Thyroid gland (tissue), 4 donors: ENCODE results near the gene FITM1. TPM values are rescaled to one million over a fixed set of nuclear protein-coding genes. Genes with fewer than 3 reads are reported as not detected.

ENCODE experiments used
- DNase-seq, 2 donors: peaks; one replicate each; pipeline ENCODE4 v3.0.0-alpha.2; 2019
- H3K27ac ChIP-seq, 3 donors: fragments of 200-600 bp; sonication (generic); 1 replicate in 2 of 3; 2 replicates in 1 of 3; pipeline ENCODE4 v1.5.1; 2016 to 2019; ENCODE audit warnings: mild to moderate bottlenecking in 1 of 3, moderate library complexity in 1 of 3
- H3K27me3 ChIP-seq: fragments of 200-600 bp; sonication (generic); one replicate; pipeline ENCODE4 v1.5.1; 2019
- H3K36me3 ChIP-seq, 2 donors: fragments of 200-600 bp; sonication (generic); one replicate each; pipeline ENCODE4 v1.5.1; 2016 to 2019
- H3K4me1 ChIP-seq, 2 donors: fragments of 200-600 bp; sonication (generic); one replicate each; pipeline ENCODE4 v1.5.1; 2017 to 2019
- H3K4me3 ChIP-seq, 3 donors: fragments of 200-600 bp; sonication (generic); replicated peaks in 1 of 3; 1 replicate in 2 of 3; 2 replicates in 1 of 3; pipeline ENCODE4 v1.5.1; 2016; ENCODE audit warnings: mild to moderate bottlenecking in 1 of 3
- H3K9me3 ChIP-seq: fragments of 200-600 bp; sonication (generic); one replicate; pipeline ENCODE4 v1.5.1; 2017
- POLR2A ChIP-seq, 2 donors: fragments of 450-650 bp; IDR thresholded peaks; one replicate each; pipeline ENCODE4 v1.6.1; 2017; ENCODE audit warnings: antibody characterized with exemption in 2 of 2, mild to moderate bottlenecking in 2 of 2, moderate library complexity in 1 of 2
- WGBS, 2 donors: methylation state at CpG; one replicate each; pipeline ENCODE4 v1.1.5; 2017; 5-methylcytosine and 5-hydroxymethylcytosine counted together
- intact Hi-C: fragments of 100-400 bp; cut with DNase I; formaldehyde crosslinking; loops from one replicate; pipeline ENCODE4 v1.15.1; 2023
- total RNA-seq, 4 donors: library from RNA; depleted of rRNA; stranded (reverse); fragments of >200 nt; gene quantifications; one replicate each; pipeline ENCODE4 v1.2.3, GENCODE V29; 2016
- TF ChIP-seq, protein P1 (sequence below), 6 experiments: fragments of 200-600 bp in 3 of 6; fragments of 450-650 bp in 3 of 6; sonication (generic) in 3 of 6; IDR thresholded peaks; one replicate each; pipeline ENCODE4 v1.5.1; 2016 to 2019; ENCODE audit warnings: antibody characterized with exemption in 6 of 6, mild to moderate bottlenecking in 2 of 6, inconsistent platforms in 1 of 6, moderate library complexity in 1 of 6

Gene FITM1
- total RNA-seq, 4 donors from 2014 or later: 0.63 to 3.5 (median 2.7) TPM; not detected in 1

DNA sequence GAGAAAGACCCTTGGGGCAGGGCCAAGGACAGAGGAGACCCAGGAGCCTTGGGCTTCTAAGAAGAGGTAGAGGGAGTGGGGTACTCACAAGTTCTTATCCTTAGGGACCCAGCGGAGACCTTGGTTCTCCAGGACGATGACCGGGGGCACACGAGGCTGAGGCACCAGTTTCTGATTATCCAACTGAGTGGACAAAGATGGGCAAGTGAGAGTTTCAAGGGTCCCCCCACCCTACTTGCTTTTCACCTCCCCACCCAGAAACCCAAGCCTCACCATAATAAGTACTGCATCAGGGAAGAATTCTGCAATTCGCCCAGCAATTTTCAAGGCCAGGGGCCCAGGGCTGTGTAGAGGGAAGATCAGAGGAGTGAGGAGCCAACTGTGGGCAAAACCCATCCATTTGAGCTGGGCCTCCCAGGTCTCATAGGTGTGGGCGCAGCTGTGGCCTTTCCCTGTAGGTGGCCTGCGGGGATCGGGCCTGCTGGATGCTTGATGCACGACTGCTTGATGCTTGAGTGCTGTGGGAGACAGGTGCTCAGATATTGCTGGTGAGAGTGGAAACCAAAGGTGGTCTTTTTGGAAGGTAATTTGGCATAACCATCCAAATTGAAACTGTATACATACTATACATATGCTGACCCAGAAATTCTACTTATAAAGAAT lies 8.9 kb downstream of the FITM1 start:
- peaks cover 21 to 28% of the 10 kb centered on the region in 2 donors for H3K4me1 ChIP-seq
- intact Hi-C loops: no loop called here
- TF ChIP-seq, protein P1, sequence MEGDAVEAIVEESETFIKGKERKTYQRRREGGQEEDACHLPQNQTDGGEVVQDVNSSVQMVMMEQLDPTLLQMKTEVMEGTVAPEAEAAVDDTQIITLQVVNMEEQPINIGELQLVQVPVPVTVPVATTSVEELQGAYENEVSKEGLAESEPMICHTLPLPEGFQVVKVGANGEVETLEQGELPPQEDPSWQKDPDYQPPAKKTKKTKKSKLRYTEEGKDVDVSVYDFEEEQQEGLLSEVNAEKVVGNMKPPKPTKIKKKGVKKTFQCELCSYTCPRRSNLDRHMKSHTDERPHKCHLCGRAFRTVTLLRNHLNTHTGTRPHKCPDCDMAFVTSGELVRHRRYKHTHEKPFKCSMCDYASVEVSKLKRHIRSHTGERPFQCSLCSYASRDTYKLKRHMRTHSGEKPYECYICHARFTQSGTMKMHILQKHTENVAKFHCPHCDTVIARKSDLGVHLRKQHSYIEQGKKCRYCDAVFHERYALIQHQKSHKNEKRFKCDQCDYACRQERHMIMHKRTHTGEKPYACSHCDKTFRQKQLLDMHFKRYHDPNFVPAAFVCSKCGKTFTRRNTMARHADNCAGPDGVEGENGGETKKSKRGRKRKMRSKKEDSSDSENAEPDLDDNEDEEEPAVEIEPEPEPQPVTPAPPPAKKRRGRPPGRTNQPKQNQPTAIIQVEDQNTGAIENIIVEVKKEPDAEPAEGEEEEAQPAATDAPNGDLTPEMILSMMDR (IDR thresholded peaks at IDR 0.05): no peak
- TF ChIP-seq POLR2A (IDR thresholded peaks at IDR 0.05): no peak
- no peaks in the 10 kb centered on the region for H3K9me3 ChIP-seq
- 82 to 87% methylated on average over 9 of the region's 9 CpGs for WGBS, 2 donors
- DNase-seq: no peak
- H3K27ac ChIP-seq: no peak overlapping the region
- no peaks in the 10 kb centered on the region for H3K27me3 ChIP-seq
- H3K4me3 ChIP-seq: no peak overlapping the region
- peaks cover 14 to 15% of the 10 kb centered on the region in 2 donors for H3K36me3 ChIP-seq

- H3K27me3 ChIP-seq: no peaks in the 10 kb centered on the region
- peak within 1 kb of the TSS; percentile 69 to 72 (median 70) for H3K4me3 ChIP-seq
- H3K36me3 ChIP-seq: peaks cover 14 to 15% of the 10 kb centered on the region in 2 donors
- peak in 1 of 2 donors; percentile 90 for TF ChIP-seq POLR2A (IDR thresholded peaks at IDR 0.05)
- TF ChIP-seq, protein P1 (IDR thresholded peaks at IDR 0.05): peak; percentile 14 to 74 (median 46)
- peaks cover 27 to 34% of the 10 kb centered on the region in 2 donors for H3K4me1 ChIP-seq
- WGBS, 2 donors: 0% methylated on average over 20 to 36 of the region's 65 CpGs
- DNase-seq: peak; percentile 100
- no peaks in the 10 kb centered on the region for H3K9me3 ChIP-seq
- intact Hi-C loops: no loop called here
- peak within 1 kb of the TSS; percentile 71 to 90 (median 88) for H3K27ac ChIP-seq
These were observed 10.8 kb downstream of the FITM1 start, which contains the start of gene EMC9 for GRCh38 chr14:24141097-24141880. EMC9 (minus strand) TSS chr14:24141591; CDS start chr14:24141304, 287 bp downstream.

GRCh38 chr14:24143511-24143910 lies 13.1 kb downstream of the FITM1 start:
- peaks cover 27 to 33% of the 10 kb centered on the region in 2 donors for H3K4me1 ChIP-seq
- intact Hi-C loops: no loop called here
- 83% methylated on average over 2 of the region's 2 CpGs for WGBS, 2 donors
- H3K27me3 ChIP-seq: no peaks in the 10 kb centered on the region
- H3K27ac ChIP-seq: no peak overlapping the region
- H3K9me3 ChIP-seq: no peaks in the 10 kb centered on the region
- H3K4me3 ChIP-seq: no peak overlapping the region
- peaks cover 5 to 10% of the 10 kb centered on the region in 2 donors for H3K36me3 ChIP-seq
- no peak for TF ChIP-seq POLR2A (IDR thresholded peaks at IDR 0.05)
- TF ChIP-seq, protein P1 (IDR thresholded peaks at IDR 0.05): no peak
- DNase-seq: no peak

GRCh38 chr14:24144451-24144850 lies 14.0 kb downstream of the FITM1 start:
- no peak for TF ChIP-seq POLR2A (IDR thresholded peaks at IDR 0.05)
- Histone ChIP-seq H3K36me3 (peaks cover 4% of the 10 kb centered on the region in 2 donors), H3K27ac (no peak overlapping the region), H3K4me3 (no peak overlapping the region), H3K27me3 (no peaks in the 10 kb centered on the region), H3K9me3 (no peaks in the 10 kb centered on the region), H3K4me1 (peaks cover 28 to 32% of the 10 kb centered on the region in 2 donors)
- DNase-seq: no peak
- intact Hi-C loops: no loop called here
- WGBS, 2 donors: 85 to 89% methylated on average over 1 of the region's 1 CpG

GRCh38 chr14:24145219-24145618 lies 14.8 kb downstream of the FITM1 start:
- H3K27me3 ChIP-seq: no peaks in the 10 kb centered on the region
- WGBS, 2 donors: 89 to 100% methylated on average over 2 of the region's 2 CpGs
- H3K4me3 ChIP-seq: no peak overlapping the region
- H3K9me3 ChIP-seq: no peaks in the 10 kb centered on the region
- intact Hi-C loops: no loop called here
- DNase-seq: no peak
- peaks cover 24% of the 10 kb centered on the region in 2 donors for H3K4me1 ChIP-seq
- H3K36me3 ChIP-seq: peaks cover 6 to 7% of the 10 kb centered on the region in 2 donors
- no peak for TF ChIP-seq POLR2A (IDR thresholded peaks at IDR 0.05)
- TF ChIP-seq, protein P1 (IDR thresholded peaks at IDR 0.05): no peak
- H3K27ac ChIP-seq: no peak overlapping the region
